NCI-H526 (cell line): Measurements from ENCODE around the gene ATG3.

Experiments used
- DNase-seq, 2 experiments: peaks; one replicate each; lab custom pipeline; 2025; lab: John Stamatoyannopoulos, UW

The ATG3 gene

DNA sequence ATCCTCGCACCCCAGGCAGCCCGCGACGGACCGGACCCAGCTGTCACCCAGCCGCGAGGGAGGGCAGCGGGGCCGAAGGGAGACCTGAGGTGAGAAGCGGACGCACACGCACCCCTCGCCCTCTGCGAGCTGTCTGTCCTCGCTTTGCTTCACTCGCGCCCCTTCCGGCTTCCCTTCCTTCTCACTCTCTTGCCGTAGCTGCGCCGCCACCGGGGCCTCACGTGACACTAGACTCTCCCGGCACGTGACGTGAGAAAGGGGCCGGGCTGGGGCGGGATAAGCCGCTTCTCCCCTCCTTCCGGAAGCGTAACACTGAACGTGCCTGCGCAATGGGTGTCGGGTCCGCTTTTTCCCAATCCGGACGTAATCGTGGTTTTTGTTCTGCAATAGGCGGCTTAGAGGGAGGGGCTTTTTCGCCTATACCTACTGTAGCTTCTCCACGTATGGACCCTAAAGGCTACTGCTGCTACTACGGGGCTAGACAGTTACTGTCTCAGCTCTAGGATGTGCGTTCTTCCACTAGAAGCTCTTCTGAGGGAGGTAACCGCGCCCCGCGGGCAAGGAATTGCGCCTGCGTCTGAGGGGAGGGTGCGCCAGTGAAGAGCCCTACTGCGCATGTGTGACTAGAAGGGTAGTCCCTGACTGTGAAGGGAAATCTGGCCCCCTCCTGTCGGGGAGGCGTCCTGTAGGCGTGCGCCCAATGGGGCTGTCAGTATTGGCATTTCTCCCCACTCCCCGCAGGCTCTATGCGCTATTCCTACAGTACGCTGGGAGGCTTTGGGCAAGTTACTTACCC, at the start of gene ATG3, which contains the start of gene SLC35A5:
Gene ATG3 (minus strand): TSS at position 229 of the 796 bp plus-strand sequence. CDS start 434 bp downstream, outside the sequence.
Gene SLC35A5 (plus strand): TSS at position 312 of the 796 bp plus-strand sequence. CDS start 1,359 bp downstream, outside the sequence.
- peak; percentile 96 to 97 for DNase-seq

DNA sequence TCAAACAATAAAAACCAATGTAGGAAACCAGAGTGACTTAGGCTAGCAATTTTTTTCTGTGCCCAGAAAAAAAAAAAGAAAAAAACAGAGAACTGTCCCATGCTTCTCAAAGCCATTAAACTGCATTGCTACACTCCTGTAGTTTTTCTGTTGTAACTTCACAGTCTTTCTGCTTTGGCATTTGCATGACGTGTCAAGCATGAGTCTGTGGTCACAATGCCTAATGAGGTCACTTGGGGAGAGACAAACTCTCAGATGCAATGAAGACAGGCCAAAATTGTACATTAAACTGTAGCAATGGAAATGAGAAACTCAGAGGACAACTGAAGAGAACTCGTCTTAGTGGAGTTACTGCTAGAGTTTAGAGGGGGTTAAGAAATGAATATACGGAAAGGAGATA, 48.4 kb upstream of the ATG3 start:
- DNase-seq, result no peak

DNA sequence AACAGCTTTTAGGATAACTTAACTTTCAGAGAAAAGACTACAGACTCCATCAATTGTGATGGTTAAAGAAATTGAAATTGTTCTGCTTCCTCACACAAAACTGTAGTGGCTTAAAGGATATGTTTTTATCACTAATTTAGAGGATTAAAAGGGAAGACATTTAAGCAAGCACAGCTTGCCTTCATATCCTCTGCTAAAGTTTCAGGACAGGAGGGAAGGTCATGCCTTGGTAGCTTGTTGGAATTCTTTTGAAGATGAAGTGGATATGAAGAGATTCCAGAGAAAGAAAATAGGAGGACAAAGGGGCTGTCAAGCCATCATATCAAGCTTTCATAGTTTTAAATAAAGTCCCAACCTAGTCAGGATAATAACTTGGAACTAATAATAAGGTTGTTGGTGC, 46.1 kb upstream of the ATG3 start:
- DNase-seq, result no peak

DNA sequence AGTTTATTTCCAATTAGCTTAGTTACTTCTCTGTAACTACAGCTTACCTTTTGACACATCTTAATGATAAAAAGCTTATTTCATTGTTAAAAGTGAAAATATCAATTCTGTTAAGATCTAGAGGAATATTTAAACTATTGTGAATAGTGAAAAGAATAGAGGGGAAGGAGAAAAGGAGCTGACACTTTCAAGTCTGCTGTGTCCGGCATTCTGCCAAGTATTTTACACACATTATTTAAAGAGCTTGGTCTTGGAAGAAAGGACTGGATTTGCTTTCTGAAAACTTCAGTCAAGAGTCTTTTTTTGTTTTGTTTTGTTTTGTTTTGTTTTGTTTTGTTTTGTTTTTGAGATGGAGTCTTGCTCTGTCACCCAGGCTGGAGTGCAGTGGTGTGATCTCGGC, 44.3 kb upstream of the ATG3 start:
- DNase-seq, result no peak

DNA sequence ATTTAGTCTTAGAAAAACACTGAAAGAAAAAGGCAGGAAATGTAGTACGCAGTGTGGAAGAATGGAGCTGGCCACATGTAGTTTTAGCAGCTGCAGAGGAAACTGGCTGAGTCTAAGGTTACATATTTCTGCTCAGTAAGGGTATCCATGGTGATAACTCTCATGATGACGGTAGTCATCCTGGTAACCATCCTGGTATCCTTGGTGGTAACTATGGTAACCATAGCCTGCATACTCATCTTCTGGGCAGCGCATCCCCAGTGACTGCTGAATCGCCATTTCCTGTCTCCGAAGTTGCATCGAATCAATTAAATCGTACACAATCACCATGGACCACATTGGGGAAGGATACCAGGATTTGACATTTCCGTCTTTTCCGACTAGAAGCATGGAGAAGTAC, 43.5 kb upstream of the ATG3 start:
- no peak for DNase-seq

DNA sequence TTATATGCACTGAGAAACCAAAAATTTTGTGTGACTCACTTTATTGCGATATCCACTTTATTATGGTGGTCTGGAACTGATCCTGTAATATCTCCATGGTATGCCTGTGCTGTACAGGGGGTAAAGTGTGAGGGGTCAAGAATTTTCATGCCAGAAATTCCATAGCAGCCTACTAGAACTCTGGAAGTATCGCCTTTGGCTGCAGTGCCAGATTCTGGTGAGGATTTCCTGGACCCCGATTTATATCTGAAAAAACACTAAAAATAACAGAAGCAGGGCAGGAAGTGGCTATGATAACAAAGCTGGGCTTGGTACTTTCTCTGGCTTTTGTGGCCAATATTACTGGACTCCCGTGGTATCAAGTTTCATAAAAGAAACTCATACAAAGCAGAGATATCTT, 42.8 kb upstream of the ATG3 start:
- no peak for DNase-seq

DNA sequence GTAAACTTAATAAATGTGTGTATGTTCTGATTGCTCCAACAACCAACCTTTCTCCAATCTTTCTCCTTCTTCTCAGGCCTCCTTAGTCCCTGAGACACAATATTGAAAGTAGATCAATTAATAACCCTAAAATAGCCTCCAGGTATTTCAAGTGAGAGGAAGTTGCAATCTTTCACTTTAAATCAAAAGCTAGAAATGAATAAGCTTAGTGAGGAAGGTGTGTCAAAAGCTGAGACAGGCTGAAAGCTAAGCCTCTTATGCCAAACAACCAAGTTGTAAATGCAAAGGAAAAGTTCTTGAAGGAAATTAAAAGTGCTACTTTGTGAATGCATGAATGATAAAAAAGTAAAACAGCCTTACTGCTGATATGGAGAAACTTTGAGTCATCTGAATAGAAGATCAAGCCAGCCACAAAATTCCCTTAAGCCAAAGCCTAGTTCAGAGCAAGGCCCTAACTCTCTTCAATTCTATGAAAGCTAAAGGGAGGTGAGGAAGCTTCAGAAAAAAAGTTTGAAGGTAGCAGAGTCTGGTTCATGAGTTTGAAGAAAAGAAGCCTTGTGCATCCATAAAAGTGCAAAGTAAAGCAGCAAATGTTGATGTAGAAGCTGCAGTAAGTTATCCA, 40.6 kb upstream of the ATG3 start:
- no peak for DNase-seq

DNA sequence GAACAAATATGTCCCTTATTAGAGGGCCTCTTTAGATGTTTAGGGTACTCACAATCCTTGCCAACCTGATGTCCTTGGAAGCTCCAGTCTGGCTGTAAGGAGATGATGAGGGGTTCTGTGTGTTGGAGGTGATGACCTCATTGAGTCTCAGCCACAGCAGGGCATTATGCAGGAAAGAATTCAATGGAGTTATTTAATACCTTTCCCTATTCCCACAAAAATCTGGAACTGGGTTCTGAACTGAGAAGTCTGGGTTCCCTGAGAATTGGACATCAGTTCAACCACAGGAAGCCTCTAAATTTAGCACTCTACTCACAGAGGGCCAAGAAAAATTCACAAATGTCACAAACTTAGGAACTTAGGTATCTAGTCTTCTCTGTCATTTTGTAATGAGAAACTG, 37.0 kb upstream of the ATG3 start:
- DNase-seq, result no peak

DNA sequence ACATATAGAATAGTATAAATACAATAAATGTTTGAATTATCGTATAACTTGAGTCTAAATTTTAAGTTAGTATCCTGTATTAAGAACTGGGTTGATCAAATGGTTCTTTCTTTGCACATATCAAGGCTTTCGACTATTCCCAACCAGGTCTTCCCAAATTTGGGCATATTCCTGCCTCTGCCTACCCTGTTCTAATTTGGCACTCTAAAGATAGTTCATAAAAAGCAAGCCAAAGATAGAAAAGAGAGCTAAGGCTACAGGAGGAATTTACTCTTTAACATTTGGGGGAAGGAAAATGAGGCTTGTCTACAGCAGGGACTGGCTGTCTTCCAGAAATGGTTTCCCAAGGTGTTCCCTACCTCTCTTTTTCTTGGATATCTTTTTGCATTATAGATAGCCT, 36.2 kb upstream of the ATG3 start:
- no peak for DNase-seq

DNA sequence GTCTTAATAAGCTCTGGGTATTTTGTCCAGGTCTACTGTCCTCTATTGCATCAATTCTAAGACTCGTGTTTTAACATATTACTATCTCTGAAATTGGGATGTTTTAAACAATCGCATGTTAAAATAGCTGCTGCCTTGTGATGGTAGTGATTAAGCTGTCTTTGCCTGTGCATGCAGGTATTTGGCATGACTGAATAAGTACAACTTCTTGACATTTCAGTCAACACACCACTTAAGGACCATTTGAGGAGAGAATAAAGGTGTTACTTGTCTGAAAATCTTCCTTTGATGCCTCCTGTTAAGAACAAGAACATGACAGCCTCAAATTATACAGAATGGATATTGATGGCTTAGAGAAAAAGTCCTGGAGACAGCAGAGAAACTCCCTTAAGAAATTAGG, 33.1 kb upstream of the ATG3 start:
- DNase-seq, result no peak

DNA sequence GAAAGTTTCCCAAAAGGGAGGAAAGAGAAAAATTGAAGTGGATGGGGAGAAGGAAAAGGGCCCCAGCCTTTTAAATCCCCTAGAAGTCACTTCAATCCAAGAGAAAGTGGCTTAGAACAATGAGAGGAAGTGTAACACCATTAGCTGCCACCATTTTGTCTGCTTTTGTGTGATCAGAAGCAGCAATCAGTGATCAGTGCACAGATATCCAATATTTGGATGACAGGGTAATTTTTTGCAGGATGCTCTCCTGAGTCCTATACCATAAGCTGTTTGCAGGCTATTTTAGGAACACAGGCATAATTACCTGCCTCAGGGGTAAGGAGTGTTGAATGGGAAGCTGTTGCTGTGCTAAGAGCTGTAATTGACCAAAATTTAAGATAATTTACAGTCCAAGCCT, 31.5 kb upstream of the ATG3 start:
- DNase-seq, result no peak

DNA sequence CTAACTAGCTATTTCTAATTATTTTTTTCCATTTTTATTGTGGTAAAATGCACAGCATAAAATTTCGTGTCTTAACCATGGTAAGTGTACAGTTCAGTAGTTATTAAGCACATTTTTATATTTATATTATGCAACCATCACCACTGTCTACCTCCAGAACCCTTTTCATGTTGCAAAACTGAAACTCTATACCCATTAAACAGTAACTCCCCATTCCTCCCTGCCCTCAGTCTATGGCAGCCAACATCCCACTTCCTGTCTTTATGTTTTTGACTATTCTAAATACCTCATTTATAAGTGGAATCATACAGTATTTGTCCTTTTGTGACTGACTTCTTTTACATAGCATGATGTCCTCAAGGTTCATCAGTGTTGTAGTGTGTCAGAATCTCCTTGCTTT, 25.6 kb upstream of the ATG3 start:
- no peak for DNase-seq

DNA sequence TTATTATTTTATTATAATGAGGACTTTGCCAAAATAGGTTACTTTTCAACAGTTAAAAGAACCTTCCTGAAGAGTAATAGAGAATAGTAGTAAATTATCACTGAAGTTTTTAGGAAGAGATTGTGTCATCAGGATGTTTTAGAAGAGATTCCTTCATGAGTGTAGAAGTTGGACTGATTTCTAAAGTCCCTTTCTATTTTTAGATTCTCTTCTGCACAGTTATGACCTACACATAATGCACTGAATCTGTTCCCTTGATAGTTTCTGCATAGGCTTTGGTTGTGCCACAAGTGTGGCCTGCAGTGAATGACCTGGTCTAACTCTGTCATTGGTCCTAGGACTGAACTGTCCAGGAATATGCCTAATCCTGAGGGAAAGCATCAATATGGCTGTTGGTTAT, 24.0 kb upstream of the ATG3 start:
- no peak for DNase-seq

DNA sequence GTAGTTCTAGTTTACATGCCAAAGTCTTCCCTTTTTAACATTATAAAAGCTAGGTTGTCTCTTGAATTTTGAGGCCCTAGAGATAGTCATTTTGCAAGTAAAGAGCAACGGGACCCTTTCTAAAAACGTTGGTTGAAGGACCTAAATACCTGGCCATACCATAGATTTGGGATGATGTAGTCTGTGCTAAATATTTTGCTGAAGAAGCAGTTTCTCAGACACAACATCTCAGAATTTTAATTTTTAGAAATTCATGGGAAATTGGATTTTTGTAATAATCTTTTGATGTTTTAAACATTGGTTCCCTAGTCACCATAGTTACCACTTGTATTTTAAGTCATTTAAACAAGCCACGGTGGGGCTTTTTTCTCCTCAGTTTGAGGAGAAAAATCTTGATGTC, 21.3 kb upstream of the ATG3 start:
- DNase-seq, result no peak

DNA sequence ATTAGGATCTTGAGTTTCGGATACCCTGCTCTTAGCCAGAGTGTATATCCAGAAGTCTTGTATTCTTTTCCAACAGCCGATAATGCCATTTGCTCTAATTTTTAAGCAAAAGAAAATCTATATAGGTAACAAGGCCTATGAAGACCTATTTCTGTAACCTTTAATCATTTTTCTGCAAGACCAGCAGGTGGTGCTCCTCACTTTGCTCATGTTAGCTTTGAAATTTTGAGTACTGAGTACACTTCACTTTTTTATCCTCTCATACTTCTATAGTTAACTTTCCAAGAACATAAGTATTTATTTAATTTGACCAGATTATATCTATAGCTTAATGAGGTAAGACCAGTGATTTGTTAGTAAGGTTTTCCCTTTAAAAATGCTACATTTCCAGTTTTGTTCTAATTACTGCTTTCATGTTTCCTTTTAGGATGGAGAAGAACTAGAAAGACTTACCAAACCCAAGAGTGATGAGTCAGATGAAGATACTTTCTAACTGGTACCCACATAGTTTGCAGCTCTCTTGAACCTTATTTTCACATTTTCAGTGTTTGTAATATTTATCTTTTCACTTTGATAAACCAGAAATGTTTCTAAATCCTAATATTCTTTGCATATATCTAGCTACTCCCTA, 20.6 kb upstream of the ATG3 start:
- DNase-seq, result peak in 1 of 2 experiments; percentile 15

DNA sequence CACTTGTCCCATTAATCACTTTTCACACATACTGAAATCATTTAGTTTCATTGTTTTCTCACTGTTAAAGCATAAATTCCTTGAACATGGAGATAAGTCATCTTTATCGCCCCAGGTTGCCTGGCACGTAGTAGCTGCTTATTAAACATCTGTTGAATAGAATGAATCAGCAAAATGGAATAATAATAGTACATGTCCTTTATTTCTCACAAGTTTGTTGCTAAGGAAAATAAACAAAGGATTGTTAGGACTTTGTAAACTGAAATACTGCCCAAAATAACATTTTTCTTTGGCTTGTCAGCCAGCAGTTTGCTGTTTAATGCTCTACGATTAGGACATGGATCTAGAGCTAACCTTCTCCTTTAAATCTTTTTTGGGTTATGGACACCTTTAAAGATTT, 17.9 kb upstream of the ATG3 start:
- DNase-seq, result no peak

DNA sequence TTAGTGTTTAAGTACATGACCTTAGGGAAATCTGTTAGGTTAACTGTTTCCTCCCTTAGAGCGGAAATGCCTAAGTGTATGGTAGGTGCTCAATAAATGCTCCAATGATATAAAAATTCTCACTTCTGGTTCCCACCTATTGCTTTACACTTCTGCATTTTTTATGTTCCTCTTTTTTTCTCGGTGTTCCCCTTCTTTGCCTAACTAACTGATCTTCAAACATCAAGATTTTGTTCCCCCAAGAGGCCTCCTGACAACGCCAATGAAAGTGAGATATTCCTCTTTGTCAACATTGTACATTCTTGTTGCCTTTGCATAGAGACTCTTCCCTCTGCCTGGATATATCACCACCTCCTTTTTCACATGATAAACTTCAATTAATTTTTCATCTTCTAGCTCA, 17.5 kb upstream of the ATG3 start:
- no peak for DNase-seq

DNA sequence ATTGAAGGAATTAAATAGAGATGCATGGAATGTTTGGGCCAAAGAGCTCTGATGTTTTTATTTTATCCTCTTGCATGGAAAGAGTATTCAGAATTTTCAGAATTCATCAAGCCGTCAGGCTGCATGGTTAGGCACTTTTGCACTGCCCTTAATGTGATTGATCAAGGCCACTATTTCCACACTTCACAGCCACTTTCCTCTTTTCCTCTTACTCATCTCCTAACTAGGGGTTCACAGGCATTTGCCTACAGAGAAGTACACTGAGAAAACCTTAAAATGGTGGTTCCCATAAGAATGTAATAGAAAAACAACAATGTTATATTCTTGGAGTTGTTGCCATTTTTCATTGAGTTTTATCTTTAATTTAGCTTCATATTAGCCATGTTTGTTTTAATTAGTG, 10.9 kb upstream of the ATG3 start:
- DNase-seq, result no peak

DNA sequence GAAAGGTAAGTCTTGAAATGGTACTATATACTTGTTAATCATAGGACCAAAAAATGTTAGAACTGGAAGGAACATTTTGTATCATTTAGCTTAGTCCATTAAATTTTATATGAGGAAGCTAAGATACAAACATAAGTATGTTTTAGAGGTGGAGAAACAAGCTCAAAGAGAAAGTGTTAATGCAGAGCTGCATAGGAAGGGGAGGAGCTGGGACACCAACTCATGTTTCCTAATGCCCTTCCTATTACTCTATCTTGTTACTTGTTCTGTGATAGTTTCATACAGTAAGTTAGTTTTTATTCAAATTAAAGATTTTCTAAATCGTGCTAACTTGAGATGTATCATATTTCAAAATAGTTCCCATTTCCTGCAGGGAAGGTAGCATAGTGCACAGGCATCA, 7.5 kb upstream of the ATG3 start:
- DNase-seq, result no peak

DNA sequence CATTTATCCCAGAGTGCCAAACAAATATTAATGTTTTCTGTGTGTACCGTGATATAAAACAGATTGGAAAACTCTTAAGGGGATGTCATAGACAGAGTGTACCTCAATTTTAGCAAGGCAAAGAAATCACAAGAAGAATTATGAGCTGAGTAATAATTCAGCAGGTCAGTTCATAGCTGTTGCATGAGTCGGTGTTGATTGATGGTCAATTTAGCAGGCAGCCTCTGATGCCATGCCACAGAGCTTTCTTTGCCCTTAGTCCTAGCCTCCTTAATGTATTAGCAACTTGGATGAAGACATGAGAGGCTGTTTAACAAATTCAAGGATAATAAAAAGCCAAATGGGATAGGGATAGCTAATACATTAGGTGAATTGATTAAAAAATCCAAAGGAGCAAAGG, 6.9 kb upstream of the ATG3 start:
- no peak for DNase-seq

DNA sequence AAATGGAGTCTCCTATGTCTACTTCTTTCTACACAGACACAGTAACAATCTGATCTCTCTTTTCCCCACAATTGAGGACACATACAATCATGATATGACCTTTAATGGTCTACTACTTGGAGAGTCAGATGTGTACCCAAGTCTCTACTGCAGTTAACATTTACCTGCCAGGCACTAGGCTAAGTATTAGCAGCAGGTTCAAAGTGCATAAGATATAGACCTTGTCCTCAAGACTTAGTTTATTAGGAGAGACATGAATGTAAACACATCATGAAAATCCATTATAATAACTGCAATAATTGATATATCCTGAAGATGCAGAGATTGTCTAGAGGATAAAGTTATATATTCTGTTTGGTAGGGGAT, 3.2 kb upstream of the ATG3 start:
- DNase-seq, result no peak

DNA sequence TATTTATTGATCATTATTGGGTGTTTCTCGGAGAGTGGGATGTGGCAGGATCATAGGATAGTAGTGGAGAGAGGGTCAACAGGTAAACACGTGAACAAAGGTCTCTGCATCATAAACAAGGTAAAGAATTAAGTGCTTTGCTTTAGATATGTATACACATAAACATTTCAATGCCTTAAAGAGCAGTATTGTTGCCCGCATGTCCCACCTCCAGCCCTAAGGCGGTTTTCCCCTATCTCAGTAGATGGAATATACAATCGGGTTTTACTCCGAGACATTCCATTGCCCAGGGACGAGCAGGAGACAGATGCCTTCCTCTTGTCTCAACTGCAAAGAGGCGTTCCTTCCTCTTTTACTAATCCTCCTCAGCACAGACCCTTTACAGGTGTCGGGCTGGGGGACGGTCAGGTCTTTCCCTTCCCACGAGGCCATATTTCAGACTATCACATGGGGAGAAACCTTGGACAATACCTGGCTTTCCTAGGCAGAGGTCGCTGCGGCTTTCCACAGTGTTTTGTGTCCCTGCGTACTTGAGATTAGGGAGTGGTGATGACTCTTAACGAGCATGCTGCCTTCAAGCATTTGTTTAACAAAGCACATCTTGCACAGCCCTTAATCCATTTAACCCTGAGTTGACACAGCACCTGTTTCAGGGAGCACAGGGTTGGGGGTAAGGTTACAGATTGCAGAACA, 2.6 kb upstream of the ATG3 start:
- DNase-seq, result peak; percentile 43 to 44

DNA sequence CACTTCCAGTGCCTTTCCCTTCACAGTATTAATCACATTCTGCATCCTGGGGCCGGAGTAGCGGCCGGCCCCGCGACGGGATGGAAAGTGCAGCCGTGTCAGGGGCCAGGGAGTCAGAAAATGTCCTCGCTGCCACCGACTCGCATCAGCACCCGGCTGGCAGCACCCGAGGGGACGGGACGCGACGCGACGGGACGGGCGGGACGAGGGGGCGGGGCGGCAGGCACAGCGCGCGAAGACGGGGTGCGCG, 353 bp downstream of the ATG3 start:
- DNase-seq, result peak in 1 of 2 experiments; percentile 74
